Measurements from ENCODE around the gene MAN1B1. TPM values are rescaled to one million over a fixed set of nuclear protein-coding genes. Genes with fewer than 3 reads are reported as not detected.
A peak's percentile ranks its signal among the peaks of the same experiment; 100 is the strongest.
"Not testable (repeated sequence)": the region's sequence is repeated elsewhere in the genome, so short reads cannot be mapped to it uniquely, and the experiment has no call there.

The MAN1B1 gene
- total RNA-seq, 2 experiments from 2014 or later, result 18.7 to 18.9 TPM

GRCh38 chr9:137111788-137112563, 25.2 kb downstream of the MAN1B1 start:
- H3K4me3 Mint-ChIP-seq, result no peak overlapping the region
- intact Hi-C loops (cut with micrococcal nuclease), result no loop called here
- no peak for DNase-seq
- peaks cover 6% of the 10 kb centered on the region for H3K36me3 Mint-ChIP-seq (ENCODE audit: low read depth)
- peaks cover 7% of the 10 kb centered on the region for H3K4me1 Mint-ChIP-seq (ENCODE audit: low read depth)
- H3K27ac Mint-ChIP-seq, result no peak overlapping the region
- CTCF ChIA-PET, result interaction anchor here (0.6 kb wide), 1 partner anchor 77 kb away, joined by 3 read pairs; no protein-coding TSS in a partner anchor
- H3K27me3 Mint-ChIP-seq (ENCODE audit: low read depth), result no peaks in the 10 kb centered on the region
- no peaks in the 10 kb centered on the region for H3K9me3 Mint-ChIP-seq

GRCh38 chr9:137112564-137113384, 26.0 kb downstream of the MAN1B1 start:
- no peaks in the 10 kb centered on the region for H3K9me3 Mint-ChIP-seq
- intact Hi-C loops (cut with micrococcal nuclease), result no loop called here
- H3K36me3 Mint-ChIP-seq (ENCODE audit: low read depth), result peaks cover 6% of the 10 kb centered on the region
- no peak for DNase-seq
- CTCF ChIA-PET, result interaction anchor here (1.3 kb wide), 1 partner anchor 66 kb away, joined by 3 read pairs; no protein-coding TSS in a partner anchor
- H3K27me3 Mint-ChIP-seq (ENCODE audit: low read depth), result no peaks in the 10 kb centered on the region
- peaks cover 7% of the 10 kb centered on the region for H3K4me1 Mint-ChIP-seq (ENCODE audit: low read depth)
- H3K4me3 Mint-ChIP-seq, result peak overlapping the region; percentile 73
- H3K27ac Mint-ChIP-seq, result no peak overlapping the region

- H3K27ac Mint-ChIP-seq, result no peak overlapping the region
- no peaks in the 10 kb centered on the region for H3K9me3 Mint-ChIP-seq
- CTCF ChIA-PET, result interaction anchor here (1.3 kb wide), 1 partner anchor 67 kb away, joined by 3 read pairs; no protein-coding TSS in a partner anchor
- intact Hi-C loops (cut with micrococcal nuclease), result loop anchor here (1.0 kb wide), 1 partner anchor 18 kb away; no protein-coding TSS in a partner anchor
- peak overlapping the region; percentile 73 for H3K4me3 Mint-ChIP-seq
- DNase-seq, result no peak
- H3K27me3 Mint-ChIP-seq (ENCODE audit: low read depth), result no peaks in the 10 kb centered on the region
- H3K4me1 Mint-ChIP-seq (ENCODE audit: low read depth), result peaks cover 7% of the 10 kb centered on the region
- peaks cover 6% of the 10 kb centered on the region for H3K36me3 Mint-ChIP-seq (ENCODE audit: low read depth)
These were observed 26.8 kb downstream of the MAN1B1 start for GRCh38 chr9:137113385-137114159.

GRCh38 chr9:137114220-137114612, 27.4 kb downstream of the MAN1B1 start:
- intact Hi-C loops (cut with micrococcal nuclease), result loop anchor here (1.0 kb wide), 1 partner anchor 19 kb away; no protein-coding TSS in a partner anchor
- H3K4me3 Mint-ChIP-seq, result peak overlapping the region; percentile 66
- no peaks in the 10 kb centered on the region for H3K27me3 Mint-ChIP-seq (ENCODE audit: low read depth)
- no peak overlapping the region for H3K27ac Mint-ChIP-seq
- peaks cover 6% of the 10 kb centered on the region for H3K36me3 Mint-ChIP-seq (ENCODE audit: low read depth)
- H3K9me3 Mint-ChIP-seq, result no peaks in the 10 kb centered on the region
- CTCF ChIA-PET, result interaction anchor here (1.3 to 1.4 kb wide), 3 partner anchors 46 to 113 kb away, joined by 3 to 5 read pairs (median 4); partner anchors contain the start of gene RNF224
- no peak for DNase-seq
- peaks cover 11% of the 10 kb centered on the region for H3K4me1 Mint-ChIP-seq (ENCODE audit: low read depth)

- intact Hi-C loops (cut with micrococcal nuclease), result loop anchor here (1.0 to 5.0 kb wide), 2 partner anchors 20 to 62 kb away; no protein-coding TSS in a partner anchor
- CTCF ChIA-PET, result interaction anchor here (0.9 to 1.4 kb wide), 5 partner anchors 11 to 121 kb away, joined by 3 to 8 read pairs (median 4); partner anchors contain the start of gene RNF224
- no peaks in the 10 kb centered on the region for H3K27me3 Mint-ChIP-seq (ENCODE audit: low read depth)
- peak; percentile 74 for DNase-seq
- H3K4me1 Mint-ChIP-seq (ENCODE audit: low read depth), result peaks cover 14% of the 10 kb centered on the region
- H3K9me3 Mint-ChIP-seq, result no peaks in the 10 kb centered on the region
- H3K36me3 Mint-ChIP-seq (ENCODE audit: low read depth), result peaks cover 6% of the 10 kb centered on the region
- H3K4me3 Mint-ChIP-seq, result peak within 1 kb of the TSS; percentile 73
- H3K27ac Mint-ChIP-seq, result no peak within 1 kb of the TSS
These were observed 28.0 kb downstream of the MAN1B1 start, which contains the start of gene DPP7 for GRCh38 chr9:137114613-137115393. TSS of gene DPP7 (minus strand) at chr9:137114733. CDS start at chr9:137114713, 20 bp downstream.

- DNase-seq, result no peak
- peaks cover 6% of the 10 kb centered on the region for H3K36me3 Mint-ChIP-seq (ENCODE audit: low read depth)
- peaks cover 14% of the 10 kb centered on the region for H3K4me1 Mint-ChIP-seq (ENCODE audit: low read depth)
- CTCF ChIA-PET, result interaction anchor here (0.9 to 1.4 kb wide), 6 partner anchors 11 to 121 kb away, joined by 3 to 8 read pairs (median 4); partner anchors contain the start of gene RNF224
- H3K27me3 Mint-ChIP-seq (ENCODE audit: low read depth), result no peaks in the 10 kb centered on the region
- H3K4me3 Mint-ChIP-seq, result peak overlapping the region; percentile 54
- H3K9me3 Mint-ChIP-seq, result no peaks in the 10 kb centered on the region
- intact Hi-C loops (cut with micrococcal nuclease), result loop anchor here (5.0 kb wide), 1 partner anchor 62 kb away; no protein-coding TSS in a partner anchor
- H3K27ac Mint-ChIP-seq, result no peak overlapping the region
These were observed 28.7 kb downstream of the MAN1B1 start for GRCh38 chr9:137115394-137116026.

- Mint-ChIP-seq H3K4me1 (ENCODE audit: low read depth) (peaks cover 14% of the 10 kb centered on the region), H3K4me3 (no peak overlapping the region), H3K27me3 (ENCODE audit: low read depth) (no peaks in the 10 kb centered on the region), H3K27ac (no peak overlapping the region), H3K9me3 (no peaks in the 10 kb centered on the region), H3K36me3 (ENCODE audit: low read depth) (peaks cover 3% of the 10 kb centered on the region)
- no peak for DNase-seq
- intact Hi-C loops (cut with micrococcal nuclease), result loop anchor here (5.0 kb wide), 1 partner anchor 61 kb away; no protein-coding TSS in a partner anchor
- CTCF ChIA-PET, result interaction anchor here (0.9 to 3.9 kb wide), 2 partner anchors 69 to 111 kb away, joined by 3 to 19 read pairs; partner anchors contain the start of gene RNF224
These were observed 29.3 kb downstream of the MAN1B1 start for GRCh38 chr9:137116027-137116507.

GRCh38 chr9:137116728-137117127, 29.9 kb downstream of the MAN1B1 start:
- H3K4me3 Mint-ChIP-seq, result no peak overlapping the region
- no peak for DNase-seq
- no peak overlapping the region for H3K27ac Mint-ChIP-seq
- H3K36me3 Mint-ChIP-seq (ENCODE audit: low read depth), result peaks cover 3% of the 10 kb centered on the region
- CTCF ChIA-PET, result interaction anchor here (3.9 kb wide), 1 partner anchor 110 kb away, joined by 19 read pairs; the partner anchor contains the start of gene RNF224
- H3K27me3 Mint-ChIP-seq (ENCODE audit: low read depth), result no peaks in the 10 kb centered on the region
- H3K9me3 Mint-ChIP-seq, result no peaks in the 10 kb centered on the region
- intact Hi-C loops (cut with micrococcal nuclease), result loop anchor here (5.0 kb wide), 1 partner anchor 61 kb away; no protein-coding TSS in a partner anchor
- H3K4me1 Mint-ChIP-seq (ENCODE audit: low read depth), result peaks cover 14% of the 10 kb centered on the region

- H3K27ac Mint-ChIP-seq, result no peak overlapping the region
- no peak for DNase-seq
- CTCF ChIA-PET, result interaction anchor here (1.5 to 3.9 kb wide), 3 partner anchors 109 to 119 kb away, joined by 5 to 19 read pairs (median 6); partner anchors contain the start of genes RNF224 and SLC34A3
- H3K4me3 Mint-ChIP-seq, result no peak overlapping the region
- peaks cover 14% of the 10 kb centered on the region for H3K4me1 Mint-ChIP-seq (ENCODE audit: low read depth)
- no peaks in the 10 kb centered on the region for H3K9me3 Mint-ChIP-seq
- no peaks in the 10 kb centered on the region for H3K27me3 Mint-ChIP-seq (ENCODE audit: low read depth)
- peaks cover 3% of the 10 kb centered on the region for H3K36me3 Mint-ChIP-seq (ENCODE audit: low read depth)
- intact Hi-C loops (cut with micrococcal nuclease), result loop anchor here (5.0 kb wide), 1 partner anchor 60 kb away; no protein-coding TSS in a partner anchor
These were observed 30.5 kb downstream of the MAN1B1 start for GRCh38 chr9:137117269-137117731.

GRCh38 chr9:137118092-137118603, 31.4 kb downstream of the MAN1B1 start:
- not testable (repeated sequence) for H3K27me3 Mint-ChIP-seq (ENCODE audit: low read depth); H3K4me3 Mint-ChIP-seq; DNase-seq; H3K9me3 Mint-ChIP-seq; H3K27ac Mint-ChIP-seq; H3K36me3 Mint-ChIP-seq (ENCODE audit: low read depth)
- intact Hi-C loops (cut with micrococcal nuclease), result loop anchor here (1.0 to 5.0 kb wide), 3 partner anchors 59 to 118 kb away; partner anchors contain the start of gene RNF224
- CTCF ChIA-PET, result interaction anchor here (0.6 to 3.9 kb wide), 9 partner anchors 11 to 118 kb away, joined by 3 to 19 read pairs (median 4); partner anchors contain the start of genes RNF224, SLC34A3 and TPRN
- H3K4me1 Mint-ChIP-seq (ENCODE audit: low read depth), result peaks cover 10% of the 10 kb centered on the region
